Endothelial cell of umbilical vein (primary cell): Measurements from ENCODE around the gene CCDC159. TPM values are rescaled to one million over a fixed set of nuclear protein-coding genes. Genes with fewer than 3 reads are reported as not detected.

ENCODE experiments used
- BruUV-seq: library from RNA; stranded (reverse); fragments of 400-500 nt; replicated peaks from 2 replicates; lab custom pipeline; 2021; lab: Mats Ljungman, UMichigan
- CTCF ChIA-PET: fragments of 300-600, 350-600 bp; sonication (Branson Sonifier 250); formaldehyde crosslinking; loops from one replicate; lab custom pipeline; 2021; ENCODE audit warnings: antibody characterized with exemption, inconsistent platforms; lab: Charles Lee
- POLR2A ChIA-PET: fragments of 300-600, 350-600 bp; sonication (Branson Sonifier 250); formaldehyde crosslinking; loops from one replicate; lab custom pipeline; 2021; ENCODE audit warnings: antibody characterized with exemption, inconsistent platforms; lab: Charles Lee
- DNase-seq: peaks from one replicate; pipeline ENCODE4 v3.0.0-alpha.2; 2011; ENCODE audit warnings: low read depth, low spot score
- FAIRE-seq: peaks from 2 replicates; lab custom pipeline; 2011; peaks lifted over from hg19 to GRCh38; lab: Jason Lieb, UNC
- H2AFZ ChIP-seq: 2 replicates; pipeline ENCODE4 v1.6.0; 2012; ENCODE audit warnings: low read depth, low read length, control low read depth, inconsistent platforms
- H3K27ac ChIP-seq: 2 replicates; pipeline ENCODE4 v1.5.1; 2011; ENCODE audit warnings: low read depth, mild to moderate bottlenecking, control low read depth, low read length, moderate library complexity; ENCODE audit not compliant: insufficient read depth
- H3K27me3 ChIP-seq, 2 experiments: 2 replicates each; pipeline versions ENCODE4 v1.6.0 to v1.6.1; 2011; ENCODE audit warnings: low read length in 2 of 2, mixed read lengths in 1 of 2; ENCODE audit not compliant: control insufficient read depth in 2 of 2, insufficient read depth in 2 of 2
- H3K36me3 ChIP-seq, 2 experiments: 2 replicates in 1 of 2; 3 replicates in 1 of 2; pipeline ENCODE4 v1.5.1; 2011; ENCODE audit warnings: low read length in 2 of 2, mild to moderate bottlenecking in 1 of 2, moderate library complexity in 1 of 2; ENCODE audit not compliant: control insufficient read depth in 2 of 2, insufficient read depth in 2 of 2; ENCODE audit errors: extremely low read depth in 1 of 2
- H3K4me1 ChIP-seq: 3 replicates; pipeline ENCODE4 v1.5.1; 2011; ENCODE audit warnings: mild to moderate bottlenecking, low read length; ENCODE audit not compliant: control insufficient read depth, insufficient read depth; ENCODE audit errors: extremely low read depth
- H3K4me2 ChIP-seq: 2 replicates; pipeline ENCODE4 v1.6.1; 2011; ENCODE audit warnings: low read length, control low read depth, mixed read lengths; ENCODE audit not compliant: insufficient read depth
- H3K4me3 ChIP-seq, 3 experiments: fragments of 200-600 bp in 1 of 3; sonication (generic), shearing (Covaris generic) in 1 of 3; replicated peaks in 1 of 3; 2 replicates each; pipeline ENCODE4 v1.5.1; 2011 to 2016; ENCODE audit warnings: control low read depth in 3 of 3, low read length in 3 of 3, mild to moderate bottlenecking in 2 of 3, inconsistent platforms in 1 of 3, low read depth in 1 of 3, moderate library complexity in 1 of 3; ENCODE audit not compliant: insufficient read depth in 1 of 3
- H3K79me2 ChIP-seq: 2 replicates; pipeline ENCODE4 v1.6.0; 2012; ENCODE audit warnings: low read length, inconsistent platforms; ENCODE audit not compliant: control insufficient read depth, insufficient read depth
- H3K9ac ChIP-seq: replicated peaks from 2 replicates; pipeline ENCODE3; 2011; ENCODE audit warnings: low read length, control low read depth; ENCODE audit not compliant: insufficient read depth; ENCODE audit errors: extremely low read depth
- H3K9me1 ChIP-seq: replicated peaks from 3 replicates; pipeline ENCODE4 v1.6.0; 2011; ENCODE audit warnings: mild to moderate bottlenecking, low read length; ENCODE audit not compliant: control insufficient read depth, insufficient read depth; ENCODE audit errors: extremely low read depth
- H3K9me3 ChIP-seq: replicated peaks from 2 replicates; pipeline ENCODE4 v1.5.1; 2012; ENCODE audit warnings: low read length, inconsistent platforms; ENCODE audit not compliant: control insufficient read depth, insufficient read depth
- H4K20me1 ChIP-seq: replicated peaks from 2 replicates; pipeline ENCODE3; 2011; ENCODE audit warnings: mild to moderate bottlenecking, low read length; ENCODE audit not compliant: control insufficient read depth, insufficient read depth; ENCODE audit errors: extremely low read depth
- CTCF ChIP-seq, 2 donors: IDR thresholded peaks; 1 replicate in 1 of 2; 2 replicates in 1 of 2; pipeline ENCODE4 v1.5.1; 2011; ENCODE audit warnings: low read length in 2 of 2, mild to moderate bottlenecking in 2 of 2, moderate library complexity in 2 of 2, control low read depth in 1 of 2, inconsistent platforms in 1 of 2, low read depth in 1 of 2; ENCODE audit not compliant: insufficient read depth in 1 of 2; ENCODE audit errors: extremely low read depth in 1 of 2
- EZH2 ChIP-seq: IDR thresholded peaks from 2 replicates; pipeline ENCODE4 v1.6.1; 2012; ENCODE audit warnings: borderline replicate concordance, low read depth, mild to moderate bottlenecking, moderate library complexity, low read length, inconsistent platforms; ENCODE audit not compliant: severe bottlenecking
- FOS ChIP-seq: IDR thresholded peaks from 2 replicates; pipeline ENCODE4 v1.6.1; 2011; ENCODE audit warnings: mild to moderate bottlenecking, low read length, moderate library complexity, borderline replicate concordance; ENCODE audit not compliant: insufficient read depth
- GATA2 ChIP-seq: IDR thresholded peaks from 2 replicates; pipeline ENCODE4 v1.7.0; 2011; ENCODE audit warnings: low read depth, mild to moderate bottlenecking, moderate library complexity, mixed read lengths, low read length; ENCODE audit not compliant: insufficient read length, insufficient read depth
- JUN ChIP-seq: IDR thresholded peaks from 2 replicates; pipeline ENCODE4 v1.6.1; 2011; ENCODE audit warnings: borderline replicate concordance, low read depth; ENCODE audit not compliant: insufficient read length, insufficient read depth
- MAX ChIP-seq: IDR thresholded peaks from 2 replicates; pipeline ENCODE4 v1.6.1; 2011; ENCODE audit not compliant: insufficient read depth, insufficient read length
- MYC ChIP-seq: IDR thresholded peaks from one replicate; pipeline ENCODE4 v1.6.1; 2011; ENCODE audit warnings: mild to moderate bottlenecking, low read depth, low read length
- POLR2A ChIP-seq: IDR thresholded peaks from 2 replicates; pipeline ENCODE4 v1.6.1; 2012; ENCODE audit warnings: low read depth, mild to moderate bottlenecking, control low read depth, low read length
- POLR2AphosphoS5 ChIP-seq: IDR thresholded peaks from 2 replicates; pipeline ENCODE4 v1.6.1; 2012; ENCODE audit warnings: low read depth, mild to moderate bottlenecking, control low read depth, low read length, moderate library complexity; ENCODE audit not compliant: insufficient read depth
- dilution Hi-C: fragments of 300-500 bp; cut with MboI; formaldehyde crosslinking; loops from one replicate; pipeline ENCODE4 v1.15.0; 2019; ENCODE audit warnings: low sequenced_read_pairs; ENCODE audit not compliant: extremely low pct_ligation_motif_present
- intact Hi-C: fragments of 100-400 bp; cut with micrococcal nuclease; formaldehyde crosslinking; loops from one replicate; pipeline ENCODE4 v1.10.0; 2022
- polyA plus RNA-seq, 4 experiments: library from polyadenylated mRNA; depleted of rRNA in 3 of 4; stranded (reverse) in 3 of 4; unstranded in 1 of 4; fragments of >200 nt; gene quantifications; 2 replicates each; pipeline versions ENCODE4 v1.2.1 to v1.2.3, GENCODE V29; 2011 to 2012; ENCODE audit warnings: missing spikeins in 1 of 4
- total RNA-seq: library from RNA; stranded (reverse); gene quantifications from 2 replicates; pipeline ENCODE4 v1.2.3, GENCODE V29; 2021

The CCDC159 gene
- total and polyA plus RNA-seq, 2 donors (not counting 3 experiments of a cell fraction or from before 2014, with no cell fraction given): 30.0 to 31.6 TPM

GRCh38 chr19:11331502-11331901, 14.8 kb upstream of the CCDC159 start:
- Histone ChIP-seq H2AFZ (no peak overlapping the region), H3K4me2 (no peak overlapping the region), H3K27me3 (no peaks in the 10 kb centered on the region), H4K20me1 (no peaks in the 10 kb centered on the region), H3K27ac (no peak overlapping the region), H3K4me1 (no peaks in the 10 kb centered on the region), H3K4me3 (no peak overlapping the region), H3K9me3 (no peaks in the 10 kb centered on the region), H3K79me2 (no peaks in the 10 kb centered on the region), H3K36me3 (peaks cover 0 to 22% of the 10 kb centered on the region in 2 experiments), H3K9me1 (no peaks in the 10 kb centered on the region), H3K9ac (no peak overlapping the region)
- DNase-seq (no peak), FAIRE-seq (no peak)
- CTCF ChIA-PET: interaction anchor here (0.6 to 1.4 kb wide), 4 partner anchors 8 to 87 kb away, joined by 3 to 5 read pairs (median 4); partner anchors contain the start of genes RAB3D and RGL3
- intact Hi-C loops (no loop called here), dilution Hi-C loops (no loop called here)
- TF ChIP-seq FOS (no peak), CTCF (IDR thresholded peaks at IDR 0.05; ENCODE audit: extremely low read depth in 1 of 2, insufficient read depth in 1 of 2, low read depth in 1 of 2, low read length in 2 of 2) (no peak), POLR2A (no peak), GATA2 (no peak), JUN (no peak), EZH2 (no peak), MAX (no peak), MYC (no peak), POLR2AphosphoS5 (no peak)
- POLR2A ChIA-PET: no interaction called here
- no TSS peak for BruUV-seq
